OCI-LY7 (cell line): ENCODE measurements around the gene MEIS2. TPM values are rescaled to one million over a fixed set of nuclear protein-coding genes. Genes with fewer than 3 reads are reported as not detected.

Experiments used
- BruUV-seq: library from RNA; stranded (reverse); fragments of 400-500 nt; replicated peaks from 2 replicates; lab custom pipeline; 2021; lab: Mats Ljungman, UMichigan
- CTCF ChIA-PET: fragments of 300-600 bp; sonication (Branson Sonifier 250); formaldehyde crosslinking; loops from one replicate; lab custom pipeline; 2022; ENCODE audit warnings: antibody characterized with exemption; ENCODE audit not compliant: unreplicated experiment; lab: Charles Lee
- POLR2A ChIA-PET: fragments of 300-600 bp; sonication (Branson Sonifier 250); formaldehyde crosslinking; loops from one replicate; lab custom pipeline; 2022; ENCODE audit warnings: antibody characterized with exemption; lab: Charles Lee
- DNase-seq: peaks from one replicate; pipeline ENCODE4 v3.0.0-alpha.2; 2015; ENCODE audit warnings: low spot score
- H2AFZ ChIP-seq: fragments of 200-600 bp; sonication (generic), shearing (Covaris generic); 2 replicates; pipeline ENCODE4 v1.6.1; 2014; ENCODE audit warnings: mild to moderate bottlenecking, antibody characterized with exemption, low read length, moderate library complexity
- H3K27ac ChIP-seq: fragments of 200-600 bp; sonication (generic); 2 replicates; pipeline ENCODE4 v1.5.1; 2014; ENCODE audit warnings: mixed run types, low read depth, mild to moderate bottlenecking, moderate library complexity, low read length, inconsistent platforms; ENCODE audit not compliant: poor library complexity, severe bottlenecking
- H3K36me3 ChIP-seq: fragments of 200-600 bp; sonication (generic); 2 replicates; pipeline ENCODE4 v1.6.1; 2014; ENCODE audit warnings: mild to moderate bottlenecking, antibody characterized with exemption, low read length, moderate library complexity, mixed read lengths; ENCODE audit not compliant: insufficient read depth
- H3K4me1 ChIP-seq: fragments of 200-600 bp; sonication (generic); 2 replicates; pipeline ENCODE4 v1.5.1; 2014; ENCODE audit warnings: mild to moderate bottlenecking, low read length; ENCODE audit not compliant: insufficient read depth, poor library complexity, severe bottlenecking
- H3K4me2 ChIP-seq: fragments of 200-600 bp; sonication (generic); 2 replicates; pipeline ENCODE4 v1.6.1; 2014; ENCODE audit warnings: mild to moderate bottlenecking, low read length
- H3K4me3 ChIP-seq: fragments of 200-600 bp; sonication (generic); 2 replicates; pipeline ENCODE4 v1.5.1; 2014; ENCODE audit warnings: mild to moderate bottlenecking, low read depth, low read length; ENCODE audit not compliant: poor library complexity, severe bottlenecking
- H3K79me2 ChIP-seq: fragments of 200-600 bp; sonication (generic); 2 replicates; pipeline ENCODE4 v1.6.1; 2016; ENCODE audit warnings: low read depth, mild to moderate bottlenecking, low read length, moderate library complexity, mixed read lengths; ENCODE audit not compliant: insufficient read depth
- H3K9me2 ChIP-seq: fragments of 200-600 bp; sonication (generic); 2 replicates; pipeline ENCODE4 v1.6.1; 2016; ENCODE audit warnings: mild to moderate bottlenecking, low read length, mixed read lengths; ENCODE audit not compliant: insufficient read depth
- H3K9me3 ChIP-seq: fragments of 200-600 bp; sonication (generic); 2 replicates; pipeline ENCODE4 v1.6.1; 2014; ENCODE audit warnings: mild to moderate bottlenecking, mixed run types, low read length, mixed read lengths
- H4K20me1 ChIP-seq: fragments of 200-600 bp; sonication (generic); 2 replicates; pipeline ENCODE4 v1.6.1; 2014; ENCODE audit warnings: mild to moderate bottlenecking, antibody characterized with exemption, low read length, moderate library complexity, mixed read lengths; ENCODE audit not compliant: insufficient read depth
- EZH2phosphoT487 ChIP-seq: fragments of 200-600 bp; sonication (generic); IDR thresholded peaks from 2 replicates; pipeline ENCODE4 v1.6.1; 2018; ENCODE audit warnings: low read depth, borderline replicate concordance, mild to moderate bottlenecking, mixed run types, antibody characterized with exemption, low read length, moderate library complexity, mixed read lengths
- intact Hi-C: fragments of 100-400 bp; cut with micrococcal nuclease; formaldehyde crosslinking; loops from one replicate; pipeline ENCODE4 v1.10.0; 2022; ENCODE audit not compliant: unreplicated experiment
- total RNA-seq, 2 experiments: library from RNA; depleted of rRNA in 1 of 2; stranded (reverse); fragments of >200 nt in 1 of 2; shearing (Covaris generic) in 1 of 2; gene quantifications; 2 replicates each; pipeline ENCODE4 v1.2.3, GENCODE V29; 2014 to 2022
- TF ChIP-seq, protein P1 (sequence below): fragments of 200-600 bp; sonication (generic); conservative IDR thresholded peaks from 2 replicates; pipeline ENCODE4 v1.5.1; 2014; ENCODE audit warnings: mild to moderate bottlenecking, antibody characterized with exemption, low read length, moderate library complexity, mixed read lengths

Gene MEIS2
- total RNA-seq, 2 experiments from 2014 or later, result 31.0 to 35.8 TPM

GRCh38 chr15:37098468-37099318 is 1.7 kb downstream of the MEIS2 start:
- Histone ChIP-seq H3K4me3 (peak overlapping the region; percentile 87), H3K79me2 (peaks cover 18% of the 10 kb centered on the region; the same call in 1 of the 2 replicates), H2AFZ (peak overlapping the region; percentile 73), H3K9me3 (no peaks in the 10 kb centered on the region), H3K4me1 (peaks cover 21% of the 10 kb centered on the region), H3K36me3 (peaks cover 10% of the 10 kb centered on the region), H3K9me2 (no peaks in the 10 kb centered on the region), H3K4me2 (peak overlapping the region; percentile 69), H3K27ac (peak overlapping the region; percentile 96), H4K20me1 (peaks cover 10% of the 10 kb centered on the region; the same call in 1 of the 2 replicates)
- CTCF ChIA-PET, result no interaction called here
- DNase-seq, result peak; percentile 71
- BruUV-seq, result no TSS peak
- TF ChIP-seq, protein P1, sequence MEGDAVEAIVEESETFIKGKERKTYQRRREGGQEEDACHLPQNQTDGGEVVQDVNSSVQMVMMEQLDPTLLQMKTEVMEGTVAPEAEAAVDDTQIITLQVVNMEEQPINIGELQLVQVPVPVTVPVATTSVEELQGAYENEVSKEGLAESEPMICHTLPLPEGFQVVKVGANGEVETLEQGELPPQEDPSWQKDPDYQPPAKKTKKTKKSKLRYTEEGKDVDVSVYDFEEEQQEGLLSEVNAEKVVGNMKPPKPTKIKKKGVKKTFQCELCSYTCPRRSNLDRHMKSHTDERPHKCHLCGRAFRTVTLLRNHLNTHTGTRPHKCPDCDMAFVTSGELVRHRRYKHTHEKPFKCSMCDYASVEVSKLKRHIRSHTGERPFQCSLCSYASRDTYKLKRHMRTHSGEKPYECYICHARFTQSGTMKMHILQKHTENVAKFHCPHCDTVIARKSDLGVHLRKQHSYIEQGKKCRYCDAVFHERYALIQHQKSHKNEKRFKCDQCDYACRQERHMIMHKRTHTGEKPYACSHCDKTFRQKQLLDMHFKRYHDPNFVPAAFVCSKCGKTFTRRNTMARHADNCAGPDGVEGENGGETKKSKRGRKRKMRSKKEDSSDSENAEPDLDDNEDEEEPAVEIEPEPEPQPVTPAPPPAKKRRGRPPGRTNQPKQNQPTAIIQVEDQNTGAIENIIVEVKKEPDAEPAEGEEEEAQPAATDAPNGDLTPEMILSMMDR, result no peak
- TF ChIP-seq EZH2phosphoT487, result no peak
- POLR2A ChIA-PET, result interaction anchor here (1.5 kb wide), 1 partner anchor 12 kb away, joined by 6 read pairs; no protein-coding TSS in a partner anchor
- intact Hi-C loops, result no loop called here

GRCh38 chr15:37097144-37097919 is 3.0 kb downstream of the MEIS2 start:
- H3K27ac ChIP-seq, result no peak overlapping the region
- BruUV-seq, result TSS peak; percentile 11
- H3K4me1 ChIP-seq, result peaks cover 14% of the 10 kb centered on the region
- no peaks in the 10 kb centered on the region for H3K9me2 ChIP-seq
- ChIA-PET POLR2A (interaction anchor here (1.5 kb wide), 1 partner anchor 11 kb away, joined by 6 read pairs; no protein-coding TSS in a partner anchor), CTCF (interaction anchor here (0.6 kb wide), 1 partner anchor 629 kb away, joined by 5 read pairs; no protein-coding TSS in a partner anchor)
- peak overlapping the region; percentile 87 for H3K4me3 ChIP-seq
- H2AFZ ChIP-seq, result no peak overlapping the region
- no peak for DNase-seq
- H3K36me3 ChIP-seq, result peaks cover 22% of the 10 kb centered on the region
- peak overlapping the region; percentile 69 for H3K4me2 ChIP-seq
- H3K79me2 ChIP-seq, result peaks cover 18% of the 10 kb centered on the region; the same call in 1 of the 2 replicates
- no peaks in the 10 kb centered on the region for H3K9me3 ChIP-seq
- intact Hi-C loops, result no loop called here
- TF ChIP-seq, protein P1, result no peak
- no peak for TF ChIP-seq EZH2phosphoT487
- H4K20me1 ChIP-seq, result 0 out of 2 replicates have a peak, but pooled peaks cover 7% of the 10 kb centered on the region
